ENCODE data around the gene COL1A1. TPM values are rescaled to one million over a fixed set of nuclear protein-coding genes. Genes with fewer than 3 reads are reported as not detected.

COL1A1 gene
- total RNA-seq, 1 donor from 2014 or later: 14.8 TPM

DNA sequence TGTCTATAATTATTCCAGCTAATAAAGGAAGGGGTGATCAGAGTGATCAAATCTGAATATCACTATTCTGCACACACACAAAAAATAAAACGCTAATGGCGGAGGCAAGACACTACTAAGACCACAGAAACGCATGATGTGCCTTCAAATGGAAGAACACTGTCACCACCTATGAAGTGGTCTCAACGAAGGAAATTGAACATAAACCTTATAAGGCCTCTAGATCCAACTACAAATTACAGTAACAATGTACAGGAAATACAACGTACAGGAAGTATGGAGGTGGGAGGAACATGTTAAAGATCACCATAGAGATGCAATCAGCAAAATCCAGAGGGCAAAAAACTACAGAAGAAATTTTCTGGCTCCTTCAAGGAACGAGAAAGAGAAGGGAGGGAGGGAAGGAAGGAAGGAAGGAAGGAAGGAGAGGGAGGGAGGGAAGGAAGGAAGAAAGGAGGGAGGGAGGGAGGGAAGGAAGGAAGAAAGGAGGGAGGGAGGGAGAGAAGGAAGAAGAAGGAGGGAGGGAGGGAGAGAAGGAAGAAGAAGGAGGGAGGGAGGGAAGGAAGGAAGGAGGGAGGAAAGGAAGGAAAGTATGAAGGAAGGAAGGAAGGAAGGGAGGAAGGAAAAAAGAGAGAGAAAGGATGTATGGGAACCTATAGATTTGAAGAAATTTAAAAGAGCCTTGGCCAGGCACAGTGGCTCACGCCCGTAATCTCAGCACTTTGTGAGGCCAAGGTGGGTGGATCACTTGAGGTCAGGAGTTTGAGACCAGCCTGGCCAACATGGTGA, 38.8 kb downstream of the COL1A1 start:
- no peak for TF ChIP-seq CTCF (conservative IDR thresholded peaks at IDR 0.05)
- DNase-seq (ENCODE audit: low read depth, low spot score): no peak
- no peaks in the 10 kb centered on the region for H3K9me3 Mint-ChIP-seq
- H3K27me3 Mint-ChIP-seq (ENCODE audit: low read depth): no peaks in the 10 kb centered on the region
- H3K36me3 Mint-ChIP-seq (ENCODE audit: low read depth): no peaks in the 10 kb centered on the region
- H3K4me3 Mint-ChIP-seq: no peak overlapping the region
- peaks cover 38% of the 10 kb centered on the region for H3K4me1 Mint-ChIP-seq
- H3K27ac Mint-ChIP-seq (ENCODE audit: unreplicated experiment): peak overlapping the region; percentile 2

- Mint-ChIP-seq H3K4me1 (peaks cover 38% of the 10 kb centered on the region), H3K27me3 (ENCODE audit: low read depth) (no peaks in the 10 kb centered on the region), H3K27ac (ENCODE audit: unreplicated experiment) (peak overlapping the region; percentile 99), H3K4me3 (peak overlapping the region; percentile 87), H3K36me3 (ENCODE audit: low read depth) (no peaks in the 10 kb centered on the region), H3K9me3 (no peaks in the 10 kb centered on the region)
- no peak for DNase-seq (ENCODE audit: low read depth, low spot score)
- TF ChIP-seq CTCF (conservative IDR thresholded peaks at IDR 0.05): no peak
Measured at GRCh38 chr17:50161911-50162288, 39.5 kb downstream of the COL1A1 start.

DNA sequence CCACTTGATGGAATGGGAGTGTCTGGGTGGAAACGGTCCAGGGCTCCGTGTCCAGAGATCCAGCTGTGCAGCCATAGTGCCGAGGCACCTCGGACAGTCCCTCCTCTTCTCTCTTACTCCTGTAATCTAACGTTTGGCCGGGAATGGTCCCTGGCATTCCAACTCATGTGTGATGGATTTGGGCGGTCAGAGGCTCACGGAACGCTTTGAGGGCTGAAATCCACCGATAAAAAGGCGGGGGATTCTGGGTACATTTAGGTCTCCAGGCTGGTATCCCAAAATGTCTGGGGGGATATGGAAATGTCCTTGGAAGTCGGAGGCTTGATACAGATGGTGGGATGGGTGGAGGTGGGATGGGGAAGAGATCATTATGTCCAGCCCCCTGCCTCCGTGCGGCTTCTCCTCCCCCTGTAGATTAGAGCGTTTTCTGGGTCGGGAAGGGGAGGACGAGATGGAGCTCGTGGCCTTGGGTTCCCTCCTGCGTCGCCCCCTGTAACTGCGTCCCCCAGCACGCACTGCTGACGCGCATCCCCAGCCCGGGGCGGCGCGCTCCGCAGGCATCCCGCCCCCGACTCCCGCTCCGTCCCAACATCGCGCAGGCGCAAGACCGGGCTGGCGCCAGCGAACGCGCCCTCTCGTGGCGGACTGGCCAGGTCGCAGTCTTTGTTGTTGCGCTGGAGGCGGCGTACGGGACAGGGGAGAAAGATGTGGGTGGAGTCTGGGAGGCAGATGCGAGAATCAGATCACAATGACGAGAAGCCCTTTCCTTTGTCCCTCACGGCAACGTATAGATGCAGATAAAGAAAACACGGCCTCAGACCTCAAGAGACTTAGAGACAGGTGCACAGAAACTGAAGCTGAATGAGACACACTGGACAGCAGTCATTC, 40.2 kb downstream of the COL1A1 start:
- Mint-ChIP-seq H3K27ac (ENCODE audit: unreplicated experiment) (peak overlapping the region; percentile 99), H3K36me3 (ENCODE audit: low read depth) (no peaks in the 10 kb centered on the region), H3K27me3 (ENCODE audit: low read depth) (no peaks in the 10 kb centered on the region)

GRCh38 chr17:50157891-50158290, 43.5 kb downstream of the COL1A1 start:
- Mint-ChIP-seq H3K27me3 (ENCODE audit: low read depth) (no peaks in the 10 kb centered on the region), H3K36me3 (ENCODE audit: low read depth) (no peaks in the 10 kb centered on the region), H3K4me3 (no peak overlapping the region), H3K27ac (ENCODE audit: unreplicated experiment) (no peak overlapping the region), H3K4me1 (peaks cover 35% of the 10 kb centered on the region), H3K9me3 (no peaks in the 10 kb centered on the region)
- no peak for TF ChIP-seq CTCF (conservative IDR thresholded peaks at IDR 0.05)
- no peak for DNase-seq (ENCODE audit: low read depth, low spot score)

More for the DNA sequence above, 40.2 kb downstream of the COL1A1 start:
- no peaks in the 10 kb centered on the region for H3K9me3 Mint-ChIP-seq
- peak; percentile 99 for DNase-seq (ENCODE audit: low read depth, low spot score)
- peak overlapping the region; percentile 87 for H3K4me3 Mint-ChIP-seq
- TF ChIP-seq CTCF (conservative IDR thresholded peaks at IDR 0.05): peak; percentile 93
- H3K4me1 Mint-ChIP-seq: peaks cover 38% of the 10 kb centered on the region

GRCh38 chr17:50155115-50155819, 46.2 kb downstream of the COL1A1 start:
- Mint-ChIP-seq H3K27me3 (ENCODE audit: low read depth) (no peaks in the 10 kb centered on the region), H3K4me3 (peak overlapping the region; percentile 74), H3K27ac (ENCODE audit: unreplicated experiment) (no peak overlapping the region), H3K9me3 (no peaks in the 10 kb centered on the region), H3K4me1 (peaks cover 30% of the 10 kb centered on the region), H3K36me3 (ENCODE audit: low read depth) (no peaks in the 10 kb centered on the region)
- no peak for DNase-seq (ENCODE audit: low read depth, low spot score)
- TF ChIP-seq CTCF (conservative IDR thresholded peaks at IDR 0.05): no peak
